ENCODE measurements around the gene LRRC37B. TPM values are rescaled to one million over a fixed set of nuclear protein-coding genes. Genes with fewer than 3 reads are reported as not detected.
"Not testable (repeated sequence)": the region's sequence is repeated elsewhere in the genome, so short reads cannot be mapped to it uniquely, and the experiment has no call there.

The LRRC37B gene
- total and polyA plus RNA-seq, 7 donors: 1.5 to 6.5 (median 2.9) TPM

DNA sequence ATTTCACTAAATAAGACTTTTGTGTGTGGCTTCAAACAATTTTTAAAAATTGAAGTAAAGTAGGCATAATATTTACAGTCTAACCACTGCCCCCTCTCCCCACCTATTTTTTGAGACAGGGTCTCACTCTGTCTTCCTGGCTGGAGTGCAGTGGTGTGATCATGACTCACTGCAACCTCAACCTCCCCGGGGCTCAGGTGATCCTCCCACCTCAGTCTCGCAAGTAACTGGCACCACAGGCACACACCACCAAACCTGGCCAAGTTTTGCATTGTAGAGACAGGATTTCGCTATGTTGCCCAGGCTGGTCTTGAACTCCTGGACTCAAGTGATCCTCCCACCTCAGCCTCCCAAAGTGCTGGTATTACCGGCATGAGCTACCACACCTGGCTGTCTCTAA lies 47.8 kb downstream of the LRRC37B start:
- H3K4me1 ChIP-seq; intact Hi-C loops (cut with DNase I); DNase-seq; H3K27ac ChIP-seq; H3K4me3 ChIP-seq; H3K27me3 ChIP-seq (ENCODE audit: insufficient read depth in 3 of 3, low read length in 2 of 3); ATAC-seq; H3K9me3 ChIP-seq; H3K36me3 ChIP-seq (ENCODE audit: insufficient read depth in 1 of 2, low read depth in 1 of 2): not testable (repeated sequence)
- WGBS, 3 donors: 82 to 100% (median 84%) methylated on average over 3 of the region's 4 CpGs

DNA sequence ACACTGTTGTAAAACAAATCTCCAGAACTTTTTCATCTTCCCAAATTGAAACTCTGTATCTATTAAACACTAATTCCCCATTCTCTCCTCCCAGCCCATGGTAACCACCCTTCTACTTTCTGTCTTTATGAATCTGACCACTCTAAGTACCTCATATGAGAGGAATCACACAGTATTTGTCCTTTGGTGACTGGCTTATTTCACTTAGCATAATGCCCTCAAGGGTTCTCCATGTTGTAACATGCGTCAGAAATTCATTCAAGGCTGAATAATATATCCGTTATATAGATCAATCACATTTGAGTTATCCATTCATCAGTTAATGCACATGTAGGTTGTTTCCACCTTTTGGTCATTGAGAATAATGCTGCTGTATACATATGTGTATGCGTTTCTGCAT lies 48.2 kb downstream of the LRRC37B start:
- H3K36me3 ChIP-seq (ENCODE audit: insufficient read depth in 1 of 2, low read depth in 1 of 2); H3K9me3 ChIP-seq; H3K4me3 ChIP-seq; H3K4me1 ChIP-seq; ATAC-seq; H3K27me3 ChIP-seq (ENCODE audit: insufficient read depth in 3 of 3, low read length in 2 of 3); intact Hi-C loops (cut with DNase I); H3K27ac ChIP-seq; DNase-seq: not testable (repeated sequence)
- WGBS, 3 donors: 87 to 93% (median 91%) methylated on average over 1 to 2 of the region's 3 CpGs

DNA sequence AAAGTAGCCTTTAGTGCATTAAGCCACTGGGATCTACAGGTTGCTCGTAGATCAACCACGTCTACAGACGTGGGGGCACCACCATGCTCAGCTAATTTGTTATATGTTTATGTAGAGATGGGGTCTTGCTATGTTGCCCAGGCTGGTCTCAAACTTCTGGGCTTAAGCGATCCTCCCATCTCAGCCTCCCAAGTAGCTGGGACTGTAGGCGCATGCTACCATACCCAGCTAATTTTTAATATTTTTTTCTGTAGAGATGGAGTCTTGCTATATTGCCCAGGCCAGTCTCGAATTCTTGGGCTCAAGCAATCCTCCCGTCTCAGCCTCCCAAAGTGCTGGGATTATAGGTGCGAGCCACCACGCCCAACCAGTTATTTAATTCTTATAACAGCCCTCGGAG lies 49.3 kb downstream of the LRRC37B start:
- H3K4me3 ChIP-seq; H3K4me1 ChIP-seq; H3K27me3 ChIP-seq (ENCODE audit: insufficient read depth in 3 of 3, low read length in 2 of 3); ATAC-seq; H3K9me3 ChIP-seq; intact Hi-C loops (cut with DNase I); H3K36me3 ChIP-seq (ENCODE audit: insufficient read depth in 1 of 2, low read depth in 1 of 2); H3K27ac ChIP-seq; DNase-seq: not testable (repeated sequence)
- 94 to 98% (median 95%) methylated on average over 7 of the region's 10 CpGs for WGBS, 3 donors

DNA sequence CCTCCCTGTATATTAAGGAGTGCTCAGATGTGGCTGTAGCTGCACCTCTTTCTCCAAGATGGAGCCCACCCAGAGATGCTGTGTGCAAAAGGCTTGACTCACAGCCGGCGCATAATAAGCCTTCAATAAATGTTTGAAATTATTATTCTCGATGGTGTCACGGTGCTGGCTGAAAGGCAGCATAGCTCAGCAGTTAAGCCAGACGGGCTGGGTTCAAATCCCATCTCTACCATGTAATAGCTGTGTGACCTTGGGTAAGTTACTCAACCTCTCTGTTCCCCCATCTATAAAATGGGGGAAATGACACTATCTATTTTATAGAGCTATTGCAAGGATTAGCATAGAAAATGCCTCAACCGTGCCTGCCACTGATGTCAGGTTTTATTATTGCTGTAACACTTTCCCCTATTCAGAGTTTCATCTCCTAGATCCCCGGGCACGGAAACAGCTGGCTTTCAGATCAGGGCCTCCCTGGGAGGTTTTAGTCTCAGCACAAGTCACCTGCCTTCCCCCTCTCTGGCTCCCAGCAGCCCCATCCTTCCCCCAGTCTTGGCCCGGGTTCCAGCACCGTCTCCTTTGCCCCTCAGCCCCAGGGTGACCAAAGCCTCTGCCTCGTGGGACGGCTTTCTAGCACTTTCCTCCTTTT lies 50.4 kb downstream of the LRRC37B start:
- H3K27me3 ChIP-seq (ENCODE audit: insufficient read depth in 3 of 3, low read length in 2 of 3); H3K36me3 ChIP-seq (ENCODE audit: insufficient read depth in 1 of 2, low read depth in 1 of 2); H3K27ac ChIP-seq; DNase-seq; H3K4me3 ChIP-seq; H3K4me1 ChIP-seq; ATAC-seq; H3K9me3 ChIP-seq; intact Hi-C loops (cut with DNase I): not testable (repeated sequence)
- 53 to 63% (median 57%) methylated on average over 11 of the region's 12 CpGs for WGBS, 3 donors

DNA sequence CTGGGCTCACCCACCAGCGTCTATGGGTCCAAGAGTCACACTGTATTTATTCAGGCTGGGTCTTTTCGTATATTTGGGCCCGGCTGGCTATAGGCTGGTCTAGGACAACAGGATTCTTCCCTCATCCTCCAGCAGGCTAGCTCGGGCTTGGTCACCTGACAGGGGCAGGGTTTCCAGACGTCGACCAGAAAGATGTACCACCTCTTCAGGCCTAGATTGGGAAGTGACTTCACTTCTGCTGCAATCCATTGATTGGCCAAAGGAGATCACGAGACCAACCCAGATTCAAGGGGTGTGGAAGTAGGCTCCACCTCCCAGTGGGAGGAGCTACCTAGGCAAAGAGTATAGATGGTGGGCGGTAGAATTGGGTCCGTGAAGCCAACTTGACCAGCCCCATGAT lies 53.5 kb downstream of the LRRC37B start:
- intact Hi-C loops (cut with DNase I): loop anchor here in 1 of 2 donors (10.0 kb wide), 1 partner anchor 74 kb away; no protein-coding TSS in a partner anchor
- H3K27ac ChIP-seq; DNase-seq; H3K36me3 ChIP-seq (ENCODE audit: insufficient read depth in 1 of 2, low read depth in 1 of 2); H3K4me3 ChIP-seq; H3K27me3 ChIP-seq (ENCODE audit: insufficient read depth in 3 of 3, low read length in 2 of 3); H3K4me1 ChIP-seq; H3K9me3 ChIP-seq; ATAC-seq: not testable (repeated sequence)
- 13 to 34% (median 25%) methylated on average over 2 to 4 of the region's 9 CpGs for WGBS, 3 donors

DNA sequence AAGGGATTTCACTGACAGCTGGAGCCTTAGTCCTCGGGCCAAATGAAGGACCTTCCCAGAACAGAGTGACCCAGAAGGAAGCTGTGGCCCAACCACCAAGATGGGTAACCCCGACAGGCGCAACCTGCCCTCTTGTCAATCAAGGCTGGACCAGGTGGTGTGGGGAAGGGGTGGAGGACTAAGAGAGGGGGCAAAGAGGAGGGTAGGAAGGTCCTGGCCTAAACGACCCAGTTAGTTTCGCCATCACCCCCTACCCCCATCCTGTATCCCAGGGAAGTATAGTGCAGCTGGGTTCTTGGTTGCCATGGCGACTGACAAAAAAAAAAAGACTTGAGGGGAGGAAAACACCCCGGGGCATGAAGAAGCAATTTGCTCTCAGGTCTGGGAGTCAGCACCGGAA lies 54.7 kb downstream of the LRRC37B start:
- H3K36me3 ChIP-seq (ENCODE audit: insufficient read depth in 1 of 2, low read depth in 1 of 2); H3K27ac ChIP-seq; H3K4me1 ChIP-seq; H3K27me3 ChIP-seq (ENCODE audit: insufficient read depth in 3 of 3, low read length in 2 of 3); ATAC-seq; H3K9me3 ChIP-seq; DNase-seq; H3K4me3 ChIP-seq: not testable (repeated sequence)
- WGBS, 3 donors: 61 to 67% (median 65%) methylated on average over 7 to 8 of the region's 8 CpGs
- intact Hi-C loops (cut with DNase I): loop anchor here in 1 of 2 donors (10.0 kb wide), 1 partner anchor 73 kb away; no protein-coding TSS in a partner anchor

DNA sequence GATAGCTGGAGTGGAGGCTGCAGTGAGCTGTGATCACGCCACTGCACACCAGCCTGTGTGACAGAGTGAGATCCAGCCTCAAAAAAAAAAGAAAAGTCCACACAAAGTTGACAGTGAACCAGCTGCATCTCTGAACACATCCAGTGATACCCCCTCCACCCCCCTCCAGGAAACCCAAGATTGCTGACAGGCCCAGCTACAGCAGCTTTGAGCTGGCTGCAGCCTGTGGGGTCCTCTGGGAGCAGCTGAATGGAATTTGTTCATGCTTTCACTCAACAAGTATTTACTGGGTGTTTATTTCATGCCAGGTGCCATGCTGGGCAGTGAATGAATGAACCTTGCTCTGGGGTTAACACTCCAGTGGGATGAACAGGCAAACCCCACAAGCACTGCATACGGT lies 56.9 kb downstream of the LRRC37B start:
- H3K27me3 ChIP-seq (ENCODE audit: insufficient read depth in 3 of 3, low read length in 2 of 3); H3K9me3 ChIP-seq; H3K4me3 ChIP-seq; H3K36me3 ChIP-seq (ENCODE audit: insufficient read depth in 1 of 2, low read depth in 1 of 2); DNase-seq; ATAC-seq; H3K27ac ChIP-seq; H3K4me1 ChIP-seq: not testable (repeated sequence)
- intact Hi-C loops (cut with DNase I): loop anchor here in 1 of 2 donors (10.0 kb wide), 1 partner anchor 71 kb away; no protein-coding TSS in a partner anchor
- 88 to 93% (median 92%) methylated on average over 2 of the region's 2 CpGs for WGBS, 3 donors

DNA sequence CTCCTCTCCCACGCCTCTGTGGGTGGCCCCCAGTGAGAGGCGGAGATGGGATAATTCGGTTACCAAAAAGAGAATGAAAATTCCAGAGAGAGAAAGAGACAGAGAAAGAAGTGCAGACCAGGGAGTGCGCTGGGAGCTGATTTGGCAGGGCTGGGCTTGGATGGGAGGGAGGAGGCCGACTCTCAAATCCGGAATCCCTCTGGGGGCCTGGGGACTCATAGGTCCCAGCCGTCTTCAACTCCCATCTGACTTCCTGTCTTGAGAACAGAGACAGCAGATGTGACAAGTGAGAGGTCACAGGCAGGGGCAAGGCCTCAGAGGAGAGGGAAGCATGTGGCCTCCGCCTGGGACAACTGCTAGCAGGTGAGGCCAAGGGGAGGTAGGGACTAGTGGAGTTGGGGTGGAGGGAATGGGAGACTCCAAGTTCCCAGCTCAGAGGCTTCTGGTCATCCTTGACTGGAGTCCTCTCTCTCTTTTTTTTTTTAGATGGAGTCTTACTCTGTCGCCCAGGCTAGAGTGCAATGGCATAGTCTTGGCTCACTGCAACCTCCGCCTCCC lies 59.0 kb downstream of the LRRC37B start:
- ATAC-seq: peak in 1 of 4 donors; percentile 31
- H3K4me1 ChIP-seq; H3K27ac ChIP-seq; H3K4me3 ChIP-seq; DNase-seq; H3K9me3 ChIP-seq; H3K27me3 ChIP-seq (ENCODE audit: insufficient read depth in 3 of 3, low read length in 2 of 3); H3K36me3 ChIP-seq (ENCODE audit: insufficient read depth in 1 of 2, low read depth in 1 of 2): not testable (repeated sequence)
- WGBS, 3 donors: 56 to 67% (median 59%) methylated on average over 6 to 8 of the region's 10 CpGs
- intact Hi-C loops (cut with DNase I): loop anchor here in 1 of 2 donors (10.0 kb wide), 1 partner anchor 69 kb away; no protein-coding TSS in a partner anchor

DNA sequence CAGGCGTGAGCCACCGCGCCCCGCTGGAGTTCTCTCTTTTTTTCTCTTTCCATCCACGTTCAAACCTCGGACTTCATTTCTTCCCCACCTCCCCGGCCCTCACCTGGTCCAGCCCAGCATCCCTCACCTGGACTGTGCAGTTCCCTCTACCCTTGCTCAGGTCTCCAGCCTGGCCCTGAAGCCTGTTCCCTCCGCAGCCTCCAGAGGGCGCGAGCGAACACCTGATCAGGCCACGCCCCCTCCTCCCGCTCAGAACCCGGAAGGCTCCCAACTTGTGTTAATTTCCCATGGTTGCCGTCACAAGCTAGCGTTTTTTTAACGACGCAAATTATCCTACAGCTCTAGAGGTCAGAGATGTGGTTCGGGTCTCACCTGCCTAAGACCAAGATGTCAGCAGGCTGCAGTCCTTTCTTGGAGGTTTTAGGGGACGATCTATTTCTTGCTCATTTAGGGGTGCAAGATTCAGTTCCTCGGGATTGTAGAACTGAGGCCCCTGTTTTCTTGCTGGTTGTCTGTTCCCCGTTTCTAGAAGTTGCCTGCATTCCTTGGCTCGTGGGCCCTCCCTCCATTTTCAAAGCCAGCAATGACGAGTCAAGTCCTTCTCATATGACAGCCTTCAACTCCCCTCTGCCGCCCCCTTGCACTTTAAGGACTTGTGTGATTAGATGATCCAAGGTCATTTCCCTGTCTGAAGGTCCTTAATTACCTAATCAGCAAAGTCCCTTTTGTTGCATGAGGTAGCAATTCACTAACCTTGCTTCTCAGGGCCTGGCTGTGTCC lies 59.9 kb downstream of the LRRC37B start:
- not testable (repeated sequence) for H3K27me3 ChIP-seq (ENCODE audit: insufficient read depth in 3 of 3, low read length in 2 of 3); H3K36me3 ChIP-seq (ENCODE audit: insufficient read depth in 1 of 2, low read depth in 1 of 2); H3K27ac ChIP-seq; H3K4me3 ChIP-seq; H3K4me1 ChIP-seq; H3K9me3 ChIP-seq
- ATAC-seq (peak; percentile 39 to 70 (median 60)), DNase-seq (peak; percentile 31 to 58)
- 56 to 67% (median 61%) methylated on average over 14 to 19 of the region's 25 CpGs for WGBS, 3 donors
- intact Hi-C loops (cut with DNase I): loop anchor here in 1 of 2 donors (10.0 kb wide), 1 partner anchor 68 kb away; no protein-coding TSS in a partner anchor

DNA sequence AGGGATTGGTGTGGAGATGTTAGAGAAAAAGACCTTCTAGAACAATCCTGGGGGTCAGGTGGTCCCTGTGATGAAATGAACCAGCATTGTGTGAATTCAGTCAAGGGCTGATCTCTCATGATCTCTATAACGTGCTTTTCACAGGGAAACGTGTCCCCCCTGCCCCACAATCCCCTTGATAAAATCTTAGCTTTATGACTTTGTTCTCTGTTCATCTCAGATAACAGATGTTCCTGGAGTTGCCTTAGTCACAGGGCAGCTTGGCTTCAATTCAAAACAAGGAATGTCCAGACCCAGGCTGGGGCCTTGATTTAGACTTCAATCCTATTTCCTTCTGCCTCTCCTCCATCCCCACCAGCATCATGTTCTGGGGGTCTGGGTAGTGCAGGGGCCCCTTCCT lies 61.9 kb downstream of the LRRC37B start:
- H3K4me1 ChIP-seq; H3K4me3 ChIP-seq; DNase-seq; H3K27me3 ChIP-seq (ENCODE audit: insufficient read depth in 3 of 3, low read length in 2 of 3); ATAC-seq; H3K36me3 ChIP-seq (ENCODE audit: insufficient read depth in 1 of 2, low read depth in 1 of 2); H3K27ac ChIP-seq; H3K9me3 ChIP-seq: not testable (repeated sequence)
- intact Hi-C loops (cut with DNase I): loop anchor here in 1 of 2 donors (10.0 kb wide), 1 partner anchor 66 kb away; no protein-coding TSS in a partner anchor
- 18 to 55% (median 40%) methylated on average over 2 of the region's 2 CpGs for WGBS, 3 donors

DNA sequence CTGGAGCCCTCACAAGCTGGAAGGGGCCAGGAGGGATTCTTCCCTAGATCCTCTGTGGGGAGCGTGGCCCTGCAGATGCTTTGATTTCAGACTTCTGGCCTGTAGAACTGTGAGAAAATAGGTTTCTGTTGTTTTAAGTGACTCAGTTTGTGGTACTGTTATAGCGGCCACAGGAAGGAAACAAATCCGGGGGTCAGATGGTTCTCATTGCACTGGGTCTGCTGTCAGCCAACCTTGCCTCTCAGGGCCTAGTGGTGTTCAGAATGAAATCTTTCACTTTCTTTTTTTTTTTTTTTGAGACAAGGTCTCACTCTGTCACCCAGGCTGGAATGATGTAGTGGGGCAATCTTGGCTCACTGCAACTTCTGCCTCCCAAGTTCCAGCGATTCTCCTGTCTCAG lies 64.8 kb downstream of the LRRC37B start:
- H3K4me3 ChIP-seq; intact Hi-C loops (cut with DNase I); H3K27ac ChIP-seq; DNase-seq; H3K36me3 ChIP-seq (ENCODE audit: insufficient read depth in 1 of 2, low read depth in 1 of 2); H3K27me3 ChIP-seq (ENCODE audit: insufficient read depth in 3 of 3, low read length in 2 of 3); H3K4me1 ChIP-seq; ATAC-seq; H3K9me3 ChIP-seq: not testable (repeated sequence)
- 41 to 63% (median 42%) methylated on average over 2 to 3 of the region's 4 CpGs for WGBS, 3 donors

Data from psoas muscle (tissue), 8 donors.